Prostate gland (tissue), 2 donors: ENCODE data around the gene MYRF. TPM values are rescaled to one million over a fixed set of nuclear protein-coding genes. Genes with fewer than 3 reads are reported as not detected.

Experiments
- DNase-seq: peaks from one replicate; pipeline ENCODE4 v3.0.0-alpha.2; 2019; ENCODE audit warnings: low spot score
- H3K27ac ChIP-seq, 2 donors: fragments of 200-600 bp; sonication (generic); 2 replicates each; pipeline ENCODE4 v1.5.1; 2017 to 2019
- H3K27me3 ChIP-seq: fragments of 200-600 bp; sonication (generic); replicated peaks from 2 replicates; pipeline ENCODE4 v1.5.1; 2019; ENCODE audit not compliant: insufficient read depth
- H3K36me3 ChIP-seq, 2 donors: fragments of 200-600 bp; sonication (generic); 1 replicate in 1 of 2; 2 replicates in 1 of 2; pipeline versions ENCODE4 v1.5.1 to v1.8.1; 2017 to 2019
- H3K4me1 ChIP-seq: fragments of 200-600 bp; sonication (generic); replicated peaks from 2 replicates; pipeline ENCODE4 v1.5.1; 2019
- H3K4me3 ChIP-seq, 2 donors: fragments of 200-600 bp; sonication (generic); 2 replicates each; pipeline ENCODE4 v1.5.1; 2017 to 2019
- H3K9me3 ChIP-seq: fragments of 200-600 bp; sonication (generic); 2 replicates; pipeline ENCODE4 v1.5.1; 2017
- CTCF ChIP-seq, 4 experiments: fragments of 200-600 bp in 2 of 4; fragments of 450-650 bp in 2 of 4; sonication (generic) in 2 of 4; IDR thresholded peaks; 1 replicate in 3 of 4; 2 replicates in 1 of 4; pipeline ENCODE4 v1.5.1; 2016 to 2019; ENCODE audit warnings: antibody characterized with exemption in 4 of 4, mild to moderate bottlenecking in 2 of 4, moderate library complexity in 2 of 4
- POLR2A ChIP-seq: fragments of 450-650 bp; IDR thresholded peaks from one replicate; pipeline ENCODE4 v1.6.1; 2016; ENCODE audit warnings: antibody characterized with exemption, mild to moderate bottlenecking
- POLR2AphosphoS5 ChIP-seq: sonication (generic); formaldehyde crosslinking; IDR thresholded peaks from one replicate; pipeline ENCODE4 v1.6.1; 2017; ENCODE audit warnings: antibody characterized with exemption
- WGBS: methylation state at CpG from one replicate; pipeline ENCODE4 v1.1.5; 2018; 5-methylcytosine and 5-hydroxymethylcytosine counted together
- intact Hi-C: fragments of 100-400 bp; cut with DNase I; formaldehyde crosslinking; loops from one replicate; pipeline ENCODE4 v1.14.2; 2022
- total RNA-seq, 2 donors: library from RNA; depleted of rRNA; stranded (reverse); fragments of >200 nt; gene quantifications; one replicate each; pipeline ENCODE4 v1.1.0, GENCODE V29; 2016

The MYRF gene
- total RNA-seq, 2 donors from 2014 or later: 0.77 to 3.4 TPM

- H3K27me3 ChIP-seq: no peaks in the 10 kb centered on the region
- H3K36me3 ChIP-seq: peaks cover 5 to 21% of the 10 kb centered on the region in 2 donors
- 44% methylated on average over 9 of the region's 9 CpGs for whole genome bisulfite sequencing
- no peak for DNase-seq
- TF ChIP-seq POLR2A (no peak), CTCF (IDR thresholded peaks at IDR 0.05) (peak in 1 of 4 experiments; percentile 32)
- no peak overlapping the region for H3K4me3 ChIP-seq
- H3K9me3 ChIP-seq: no peaks in the 10 kb centered on the region
- no peak overlapping the region for H3K27ac ChIP-seq
- intact Hi-C loops: no loop called here
- peaks cover 9% of the 10 kb centered on the region for H3K4me1 ChIP-seq
These were observed 35.6 kb downstream of the MYRF start for GRCh38 chr11:61787928-61788491.

GRCh38 chr11:61791737-61792309 is 39.4 kb downstream of the MYRF start:
- Histone ChIP-seq H3K4me1 (peaks cover 16% of the 10 kb centered on the region), H3K27ac (peak overlapping the region; percentile 88 to 92), H3K4me3 (peak overlapping the region; percentile 63 to 77), H3K27me3 (no peaks in the 10 kb centered on the region), H3K36me3 (peaks cover 5 to 11% of the 10 kb centered on the region in 2 donors), H3K9me3 (no peaks in the 10 kb centered on the region)
- TF ChIP-seq POLR2A: no peak
- DNase-seq: peak; percentile 33
- WGBS: 2% methylated on average over 14 of the region's 14 CpGs
- intact Hi-C loops: no loop called here

GRCh38 chr11:61792310-61793082 is 40.1 kb downstream of the MYRF start, which contains the start of the genes FEN1 and TMEM258:
TSS of gene FEN1 (plus strand) at chr11:61792911. CDS start at chr11:61795362, 2,451 bp downstream.
TSS of gene TMEM258 (minus strand) at chr11:61792599. CDS start at chr11:61792558, 41 bp downstream.
- peak within 1 kb of the TSS; percentile 88 to 92 for H3K27ac ChIP-seq
- no peaks in the 10 kb centered on the region for H3K27me3 ChIP-seq
- peak in 2 of 4 experiments; percentile 44 to 46 for TF ChIP-seq CTCF (IDR thresholded peaks at IDR 0.05)
- TF ChIP-seq POLR2AphosphoS5: peak; percentile 96
- TF ChIP-seq POLR2A: peak; percentile 43
- intact Hi-C loops: no loop called here
- peak within 1 kb of the TSS; percentile 63 to 77 for H3K4me3 ChIP-seq
- WGBS: under 1% methylated on average over 61 of the region's 61 CpGs
- peak; percentile 84 for DNase-seq
- H3K36me3 ChIP-seq: peaks cover 4 to 5% of the 10 kb centered on the region in 2 donors
- peaks cover 16% of the 10 kb centered on the region for H3K4me1 ChIP-seq
- H3K9me3 ChIP-seq: no peaks in the 10 kb centered on the region

- Histone ChIP-seq H3K27me3 (no peaks in the 10 kb centered on the region), H3K4me3 (peak overlapping the region; percentile 63 to 77), H3K4me1 (peaks cover 16% of the 10 kb centered on the region), H3K9me3 (no peaks in the 10 kb centered on the region), H3K27ac (peak overlapping the region; percentile 88 to 92), H3K36me3 (peaks cover under 1 to 5% of the 10 kb centered on the region in 2 donors)
- no peak for TF ChIP-seq POLR2AphosphoS5
- TF ChIP-seq CTCF (IDR thresholded peaks at IDR 0.05): no peak
- TF ChIP-seq POLR2A: no peak
- DNase-seq: no peak
- intact Hi-C loops: no loop called here
- WGBS: 2% methylated on average over 29 of the region's 29 CpGs
These were observed 40.8 kb downstream of the MYRF start for GRCh38 chr11:61793083-61793828.

GRCh38 chr11:61793829-61794204 is 41.4 kb downstream of the MYRF start:
- Histone ChIP-seq H3K4me3 (no peak overlapping the region), H3K9me3 (no peaks in the 10 kb centered on the region), H3K4me1 (peaks cover 16% of the 10 kb centered on the region), H3K27me3 (no peaks in the 10 kb centered on the region), H3K27ac (no peak overlapping the region), H3K36me3 (peaks cover 0 to 5% of the 10 kb centered on the region in 2 donors)
- no peak for DNase-seq
- TF ChIP-seq POLR2A (no peak), CTCF (IDR thresholded peaks at IDR 0.05) (no peak), POLR2AphosphoS5 (no peak)
- 47% methylated on average over 3 of the region's 3 CpGs for WGBS
- intact Hi-C loops: no loop called here
